ENCODE data around the gene KAT2B.

The KAT2B gene

GRCh38 chr3:20173844-20174410 lies 133.7 kb downstream of the KAT2B start:
- H3K36me3 ChIP-seq (ENCODE audit: insufficient read depth): no peaks in the 10 kb centered on the region

GRCh38 chr3:20181276-20181675 lies 141.0 kb downstream of the KAT2B start:
- Histone ChIP-seq H3K4me3 (IDR thresholded peaks at IDR 0.05; ENCODE audit: insufficient read depth, low read depth, low read length) (no peak overlapping the region), H3K9ac (no peak overlapping the region), H3K4me1 (ENCODE audit: low read depth, poor library complexity, severe bottlenecking) (peaks cover 6% of the 10 kb centered on the region), H3K4me2 (no peak overlapping the region), H3K36me3 (ENCODE audit: insufficient read depth) (no peaks in the 10 kb centered on the region), H2AFZ (ENCODE audit: low read depth) (no peak overlapping the region), H3K27ac (no peak overlapping the region), H4K20me1 (ENCODE audit: insufficient read depth) (no peaks in the 10 kb centered on the region), H3K27me3 (ENCODE audit: insufficient read depth, low read depth) (no peaks in the 10 kb centered on the region), H3K79me2 (ENCODE audit: insufficient read depth, low read depth) (peaks cover 25% of the 10 kb centered on the region)
- no peak for TF ChIP-seq CTCF (conservative IDR thresholded peaks at IDR 0.05; ENCODE audit: low read depth, low read length)

More at GRCh38 chr3:20173844-20174410, 133.7 kb downstream of the KAT2B start:
- Histone ChIP-seq H4K20me1 (ENCODE audit: insufficient read depth) (no peaks in the 10 kb centered on the region), H3K4me1 (ENCODE audit: low read depth, poor library complexity, severe bottlenecking) (no peaks in the 10 kb centered on the region), H3K27me3 (ENCODE audit: insufficient read depth, low read depth) (no peaks in the 10 kb centered on the region), H3K9ac (no peak overlapping the region), H3K79me2 (ENCODE audit: insufficient read depth, low read depth) (no peaks in the 10 kb centered on the region), H3K4me3 (IDR thresholded peaks at IDR 0.05; ENCODE audit: insufficient read depth, low read depth, low read length) (no peak overlapping the region), H3K4me2 (no peak overlapping the region), H3K27ac (no peak overlapping the region), H2AFZ (ENCODE audit: low read depth) (no peak overlapping the region)
- no peak for TF ChIP-seq CTCF (conservative IDR thresholded peaks at IDR 0.05; ENCODE audit: low read depth, low read length)

- no peak for TF ChIP-seq CTCF (conservative IDR thresholded peaks at IDR 0.05; ENCODE audit: low read depth, low read length)
- Histone ChIP-seq H3K9ac (no peak overlapping the region), H3K36me3 (ENCODE audit: insufficient read depth) (no peaks in the 10 kb centered on the region), H2AFZ (ENCODE audit: low read depth) (no peak overlapping the region), H3K4me3 (IDR thresholded peaks at IDR 0.05; ENCODE audit: insufficient read depth, low read depth, low read length) (no peak overlapping the region), H3K27ac (no peak overlapping the region), H3K27me3 (ENCODE audit: insufficient read depth, low read depth) (no peaks in the 10 kb centered on the region), H4K20me1 (ENCODE audit: insufficient read depth) (no peaks in the 10 kb centered on the region), H3K4me1 (ENCODE audit: low read depth, poor library complexity, severe bottlenecking) (peaks cover 6% of the 10 kb centered on the region), H3K4me2 (no peak overlapping the region), H3K79me2 (ENCODE audit: insufficient read depth, low read depth) (peaks cover 25% of the 10 kb centered on the region)
Observed at GRCh38 chr3:20182206-20182605, 142.0 kb downstream of the KAT2B start.

- no peaks in the 10 kb centered on the region for H4K20me1 ChIP-seq (ENCODE audit: insufficient read depth)
- H2AFZ ChIP-seq (ENCODE audit: low read depth): peak overlapping the region; percentile 66
- H3K79me2 ChIP-seq (ENCODE audit: insufficient read depth, low read depth): peaks cover 25% of the 10 kb centered on the region
- peak overlapping the region; percentile 91 for H3K4me2 ChIP-seq
- no peaks in the 10 kb centered on the region for H3K27me3 ChIP-seq (ENCODE audit: insufficient read depth, low read depth)
- no peak for TF ChIP-seq CTCF (conservative IDR thresholded peaks at IDR 0.05; ENCODE audit: low read depth, low read length)
- H3K36me3 ChIP-seq (ENCODE audit: insufficient read depth): no peaks in the 10 kb centered on the region
- peaks cover 17% of the 10 kb centered on the region for H3K4me1 ChIP-seq (ENCODE audit: low read depth, poor library complexity, severe bottlenecking)
- H3K27ac ChIP-seq: peak overlapping the region; percentile 80
- peak overlapping the region; percentile 31 for H3K4me3 ChIP-seq (IDR thresholded peaks at IDR 0.05; ENCODE audit: insufficient read depth, low read depth, low read length)
- H3K9ac ChIP-seq: peak overlapping the region; percentile 82; the same call in 1 of the 2 replicates
Observed at GRCh38 chr3:20185331-20185678, 145.1 kb downstream of the KAT2B start.
